ENCODE data around the gene NTM. TPM values are rescaled to one million over a fixed set of nuclear protein-coding genes. Genes with fewer than 3 reads are reported as not detected.

Gene NTM
- total and polyA plus RNA-seq, 2 of the 8 experiments (the other 6 are each of a cell fraction or from before 2014, with no cell fraction given) = 13.4 to 20.0 TPM

DNA sequence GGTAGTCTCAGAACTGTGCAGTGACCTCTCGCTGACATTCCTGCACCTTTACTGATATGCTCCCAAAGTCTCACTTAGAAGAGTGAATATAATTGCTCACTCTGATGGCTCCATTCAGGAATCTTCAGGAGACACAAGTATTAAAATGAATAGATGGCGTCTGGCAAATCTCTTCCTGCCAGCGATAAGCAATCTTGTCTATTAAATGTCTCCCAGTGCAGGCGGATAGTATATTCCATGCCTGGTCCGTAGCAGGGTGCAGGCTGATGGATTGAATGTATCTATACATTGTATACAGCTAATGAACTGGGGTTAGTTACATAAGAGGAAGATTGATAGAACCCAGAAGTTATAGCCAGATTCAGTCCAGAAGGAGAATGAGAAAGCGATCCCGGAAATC, 575.3 kb downstream of the NTM start (continued):
- no peak for TF ChIP-seq POLR2AphosphoS5 (IDR thresholded peaks at IDR 0.05; ENCODE audit: low read depth, low read length)
- TF ChIP-seq CTBP2 (IDR thresholded peaks at IDR 0.05; ENCODE audit: borderline replicate concordance, insufficient read depth, insufficient read length, low read length) = no peak
- TF ChIP-seq EGR1 (IDR thresholded peaks at IDR 0.05; ENCODE audit: borderline replicate concordance, low read depth, low read length) = no peak
- TF ChIP-seq SP1 (IDR thresholded peaks at IDR 0.05; ENCODE audit: low read depth, low read length) = no peak
- no peak for TF ChIP-seq RBBP5 (IDR thresholded peaks at IDR 0.05; ENCODE audit: borderline replicate concordance, low read depth, low read length)
